Kidney glomerular epithelial cell (primary cell): Measurements from ENCODE around the gene PSMD1.
"Not testable (repeated sequence)": the region's sequence is repeated elsewhere in the genome, so short reads cannot be mapped to it uniquely, and the experiment has no call there.

Experiments
- DNase-seq: peaks from one replicate; lab custom pipeline; 2025; lab: John Stamatoyannopoulos, UW

PSMD1 gene

GRCh38 chr2:231187736-231188505, 131.3 kb downstream of the PSMD1 start:
- DNase-seq, result no peak

DNA sequence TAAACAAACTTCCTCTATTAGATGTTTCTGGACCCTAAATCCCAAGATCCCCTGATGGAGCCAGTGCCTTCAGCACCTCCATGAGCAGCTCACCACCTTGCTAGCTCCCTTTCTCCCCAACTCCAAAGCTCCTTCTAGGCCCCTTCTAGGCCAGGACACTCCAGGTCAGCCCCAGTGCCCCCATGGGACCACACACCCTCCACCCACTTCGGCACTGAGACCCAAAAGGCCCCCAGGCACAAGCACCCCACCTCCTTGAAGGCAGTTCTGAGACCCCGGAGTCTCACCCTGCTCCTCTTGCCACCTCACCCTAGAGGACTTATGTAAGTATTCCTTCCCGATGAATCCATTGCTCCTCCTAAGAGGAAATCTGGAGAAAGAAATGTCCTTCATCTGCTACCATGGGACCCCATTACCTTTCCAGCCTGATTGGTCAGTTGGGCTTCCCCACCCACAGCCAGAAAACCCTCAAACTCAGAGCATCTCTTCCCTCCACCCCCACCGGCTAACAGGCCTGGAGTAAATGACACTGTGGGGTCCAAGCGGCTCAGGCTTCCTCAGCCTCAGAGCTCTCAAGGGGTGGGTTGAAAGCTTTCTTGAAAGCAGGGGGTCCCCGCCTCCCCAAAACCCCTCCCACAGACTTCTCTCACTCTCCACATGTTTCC, 132.0 kb downstream of the PSMD1 start:
- no peak for DNase-seq

DNA sequence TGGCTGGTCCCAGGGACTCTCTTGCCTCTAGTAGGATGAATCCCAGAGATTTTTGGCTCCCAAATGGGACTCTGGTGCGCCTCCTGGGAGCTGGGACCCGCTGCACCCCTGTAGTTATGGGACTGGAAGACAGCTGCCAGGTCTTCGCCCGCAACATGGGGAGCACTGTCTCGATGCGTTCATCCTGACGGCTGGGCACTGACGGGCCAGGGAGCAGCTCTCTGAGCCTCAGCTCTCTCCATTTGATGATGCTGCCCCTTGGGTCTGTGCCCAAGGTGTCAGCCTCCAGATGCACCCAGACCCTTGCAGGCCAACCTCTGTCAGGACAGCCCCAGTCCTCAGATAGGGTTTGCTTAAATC, 132.5 kb downstream of the PSMD1 start:
- no peak for DNase-seq

GRCh38 chr2:231189571-231190495, 133.2 kb downstream of the PSMD1 start:
- no peak for DNase-seq

DNA sequence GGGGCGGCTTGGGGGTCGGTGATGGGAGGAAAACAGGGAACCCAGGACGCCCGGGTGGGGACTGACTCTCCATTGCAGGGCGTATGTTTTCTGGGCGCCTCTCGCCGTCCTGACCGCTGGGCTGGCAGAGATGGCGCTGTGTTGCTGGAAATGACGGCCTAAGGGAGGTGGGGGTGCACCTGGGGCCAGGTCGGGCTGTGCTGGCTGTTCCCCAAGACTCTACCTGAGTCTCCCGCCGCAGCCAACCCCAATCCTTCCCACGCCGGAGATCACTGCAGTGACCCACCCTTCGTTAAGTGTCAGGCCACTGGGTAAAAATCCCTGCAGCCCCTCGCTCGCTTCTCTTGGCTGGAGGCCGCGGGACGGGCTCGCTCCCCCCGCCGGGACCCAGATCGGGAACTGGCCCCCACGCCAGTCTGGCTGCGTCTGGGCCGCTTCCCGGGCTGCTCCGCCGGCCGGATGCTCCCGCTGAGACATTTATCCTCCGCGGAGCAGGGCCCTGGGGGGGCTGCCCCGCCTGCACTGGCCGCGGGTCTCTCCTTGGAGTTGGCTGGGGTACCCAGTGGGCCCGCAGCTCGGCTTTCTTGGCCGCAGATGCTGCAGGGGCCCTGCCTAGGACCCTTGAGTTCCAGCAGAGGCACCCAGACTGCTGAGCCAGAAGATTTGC, 134.0 kb downstream of the PSMD1 start:
- DNase-seq, result no peak

- DNase-seq, result peak; percentile 26
Observed at GRCh38 chr2:231191896-231192872, 135.5 kb downstream of the PSMD1 start.

DNA sequence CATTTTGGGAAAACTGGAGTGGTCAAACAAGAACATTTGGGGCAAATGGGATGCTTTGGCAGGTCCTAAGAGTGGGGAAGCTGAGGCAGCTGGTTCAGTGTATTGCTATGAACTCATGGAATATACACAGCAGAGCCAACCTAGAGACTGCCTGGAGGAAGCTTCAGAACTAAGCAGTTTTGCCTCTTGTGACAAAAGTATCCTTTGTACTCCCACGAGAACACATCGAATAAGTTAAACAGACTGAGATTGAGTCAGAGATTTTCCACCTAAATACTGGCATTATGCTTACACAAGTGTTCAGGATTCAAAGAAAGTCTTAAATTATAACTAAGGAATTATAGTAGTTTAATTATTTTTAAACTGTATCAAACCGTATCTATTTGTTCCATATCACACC, 136.5 kb downstream of the PSMD1 start:
- no peak for DNase-seq

DNA sequence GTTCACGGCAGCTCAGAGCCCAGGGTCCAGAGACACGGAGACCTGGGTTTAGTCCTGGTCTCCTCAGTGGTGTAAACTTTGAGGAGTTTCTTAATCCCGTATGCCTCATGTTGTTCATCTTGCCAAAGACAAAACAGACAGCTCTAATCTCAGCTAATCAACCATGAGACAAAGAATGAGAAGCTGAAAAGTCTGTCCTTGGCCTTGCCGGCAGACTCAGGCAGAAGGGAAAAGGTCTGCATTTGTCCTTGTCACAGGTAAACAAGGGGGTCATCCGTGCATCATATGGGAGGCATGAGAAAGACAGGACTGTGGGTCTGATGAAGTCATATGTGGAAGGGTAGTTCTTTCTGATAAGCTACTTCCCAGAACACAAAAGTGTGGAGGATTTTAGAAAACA, 139.9 kb downstream of the PSMD1 start:
- DNase-seq, result no peak

DNA sequence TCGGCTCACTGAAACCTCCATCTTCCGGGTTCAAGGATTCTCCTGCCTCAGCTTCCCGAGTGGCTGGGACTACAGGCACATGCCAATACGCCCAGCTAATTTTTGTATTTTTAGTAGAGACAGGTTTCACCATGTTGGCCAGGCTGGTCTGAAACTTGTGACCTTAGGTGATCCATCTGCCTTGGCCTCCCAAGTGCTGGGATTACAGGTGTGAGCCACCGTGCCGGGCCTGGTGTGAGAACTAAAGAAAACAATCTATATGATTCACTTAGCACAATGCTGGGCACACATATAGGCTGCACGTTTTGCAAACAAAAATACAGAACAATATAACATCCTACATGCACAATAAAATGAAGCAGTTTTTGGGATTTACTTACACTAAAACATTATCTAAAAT, 140.5 kb downstream of the PSMD1 start:
- DNase-seq, result not testable (repeated sequence)

GRCh38 chr2:231197706-231198290, 141.1 kb downstream of the PSMD1 start:
- DNase-seq, result no peak

- DNase-seq, result peak; percentile 70
Observed at GRCh38 chr2:231198291-231199173, 141.9 kb downstream of the PSMD1 start, which contains the start of gene ARMC9. Gene ARMC9 (plus strand): TSS chr2:231198631. CDS start chr2:231206239, 7,608 bp downstream.

GRCh38 chr2:231199219-231199618, 142.6 kb downstream of the PSMD1 start:
- DNase-seq, result peak; percentile 15

- no peak for DNase-seq
Observed at GRCh38 chr2:231200805-231201474, 144.3 kb downstream of the PSMD1 start.

- DNase-seq, result no peak
Observed at GRCh38 chr2:231201475-231201814, 144.8 kb downstream of the PSMD1 start.

DNA sequence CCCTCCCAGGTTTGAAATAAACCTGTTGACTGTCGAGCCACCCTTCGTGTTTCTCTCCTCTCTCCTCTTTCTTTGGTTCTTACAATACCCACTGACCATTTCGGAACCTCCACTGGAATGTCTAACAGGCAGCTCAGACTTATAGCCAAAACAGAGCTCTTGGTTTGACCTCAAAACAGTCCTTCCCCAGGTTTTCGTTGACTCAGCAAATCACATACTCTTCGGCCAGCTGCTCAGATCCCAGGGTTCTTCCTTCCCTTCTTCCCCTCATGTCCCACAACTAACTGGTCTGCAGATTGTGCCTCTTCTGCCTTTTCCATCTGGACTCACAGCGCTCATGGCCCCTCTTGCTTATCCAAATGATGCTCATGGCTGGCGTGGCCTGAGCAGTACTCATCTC, 146.4 kb downstream of the PSMD1 start:
- DNase-seq, result no peak

DNA sequence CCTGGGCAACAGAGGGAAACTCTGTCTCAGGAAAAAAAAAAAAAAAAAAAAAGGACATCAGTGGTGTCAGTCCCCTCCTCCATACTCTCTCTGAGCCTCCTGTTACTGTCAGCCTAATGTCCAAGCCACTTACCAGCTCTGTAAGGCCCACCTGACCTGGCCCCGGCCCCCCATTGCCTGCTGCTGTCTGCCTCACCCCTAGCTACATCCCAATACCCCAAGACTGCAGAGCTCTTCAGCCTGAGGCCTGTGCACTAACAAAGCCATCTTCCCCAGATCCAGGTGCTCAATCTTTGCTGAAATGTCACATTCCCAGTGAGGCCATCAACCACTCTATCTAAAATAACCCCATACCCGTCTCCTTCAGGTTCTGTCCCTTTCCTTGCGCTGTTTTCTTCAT, 147.5 kb downstream of the PSMD1 start:
- DNase-seq, result no peak

GRCh38 chr2:231204581-231204980, 147.9 kb downstream of the PSMD1 start:
- DNase-seq, result no peak

DNA sequence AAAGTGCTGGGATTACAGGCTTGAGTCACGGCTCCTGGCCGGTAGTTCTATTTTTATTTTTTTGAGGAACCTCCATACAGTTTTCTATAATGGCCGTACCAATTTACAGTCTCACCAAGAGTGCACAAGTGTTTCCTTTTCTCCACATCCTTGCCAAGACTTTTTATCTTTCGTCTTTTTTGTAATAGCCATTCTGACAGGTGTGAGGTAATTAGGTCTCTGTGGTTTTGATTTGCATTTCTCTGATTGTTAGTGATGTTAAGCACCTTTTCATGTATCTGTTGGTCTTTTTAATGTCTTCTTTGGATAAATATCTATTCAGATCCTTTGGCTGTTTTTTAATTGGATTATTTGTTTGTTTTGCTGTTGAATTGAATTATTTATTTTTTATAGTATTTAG, 151.1 kb downstream of the PSMD1 start:
- DNase-seq, result no peak

DNA sequence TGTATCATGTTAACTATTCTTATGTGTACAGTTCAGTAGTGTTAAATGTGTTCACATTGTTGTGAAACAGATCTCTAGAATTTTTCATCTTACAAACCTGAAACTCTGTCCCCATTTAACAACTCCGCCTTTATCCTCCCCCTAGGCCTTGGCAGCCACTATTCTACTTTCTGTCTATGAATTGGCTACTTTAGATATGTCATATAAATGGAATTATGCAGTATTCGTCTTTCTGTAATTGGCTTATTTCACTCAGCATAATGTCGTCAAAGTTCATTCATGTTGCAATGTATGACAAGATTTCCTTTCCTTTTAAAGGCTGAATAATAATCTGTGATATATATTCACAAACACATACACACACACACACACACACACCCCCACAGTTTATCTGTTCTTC, 154.1 kb downstream of the PSMD1 start:
- DNase-seq, result no peak
